BJ (cell line): ENCODE data around the gene KATNIP. TPM values are rescaled to one million over a fixed set of nuclear protein-coding genes. Genes with fewer than 3 reads are reported as not detected.

Source experiments
- CTCF ChIA-PET: fragments of 350-600 bp; formaldehyde crosslinking; extraction: SDS; loops from one replicate; lab custom pipeline; 2021; ENCODE audit warnings: antibody characterized with exemption, inconsistent platforms; lab: Yijun Ruan, JAX
- POLR2A ChIA-PET: fragments of 300-600 bp; sonication (Branson Sonifier 250); formaldehyde crosslinking; extraction: SDS; loops from one replicate; lab custom pipeline; 2021; ENCODE audit warnings: antibody characterized with exemption; lab: Charles Lee
- DNase-seq: peaks from one replicate; pipeline ENCODE4 v3.0.0-alpha.2; 2011; ENCODE audit warnings: low read depth
- H3K27me3 ChIP-seq: 2 replicates; pipeline ENCODE4 v1.6.0; 2011; ENCODE audit warnings: low read length; ENCODE audit not compliant: control insufficient read depth, insufficient read depth
- H3K36me3 ChIP-seq: 2 replicates; pipeline ENCODE4 v1.5.1; 2011; ENCODE audit warnings: low read length; ENCODE audit not compliant: control insufficient read depth, insufficient read depth
- H3K4me3 ChIP-seq: 2 replicates; pipeline ENCODE4 v1.5.1; 2011; ENCODE audit warnings: low read depth, mild to moderate bottlenecking, control low read depth, low read length
- CTCF ChIP-seq: IDR thresholded peaks from 2 replicates; pipeline ENCODE4 v1.5.1; 2011; ENCODE audit warnings: low read depth, mild to moderate bottlenecking, control low read depth, inconsistent platforms, low read length, moderate library complexity; ENCODE audit not compliant: insufficient read depth
- polyA minus RNA-seq: library from RNA; depleted of rRNA, polyadenylated mRNA; stranded (reverse); fragments of >200 nt; gene quantifications from 2 replicates; pipeline ENCODE4 v1.2.3, GENCODE V29; 2011; rRNA and poly(A)+ RNA removed
- polyA plus RNA-seq: library from polyadenylated mRNA; depleted of rRNA; stranded (reverse); fragments of >200 nt; gene quantifications from 2 replicates; pipeline ENCODE4 v1.2.3, GENCODE V29; 2011; rRNA removed

KATNIP gene
- 16.9 and 18.8 TPM in 2 replicates for polyA plus RNA-seq
- polyA minus RNA-seq, result 21.1 and 24.8 TPM in 2 replicates

GRCh38 chr16:27549746-27550581 is at the start of gene KATNIP, which contains the start of gene GTF3C1:
TSS of gene KATNIP (plus strand) at chr16:27550144. CDS start at chr16:27550171, 27 bp downstream.
TSS of gene GTF3C1 (minus strand) at chr16:27549913. CDS start at chr16:27549890, 23 bp downstream.
- Histone ChIP-seq H3K4me3 (peak within 1 kb of the TSS; percentile 82), H3K27me3 (no peaks in the 10 kb centered on the region), H3K36me3 (no peaks in the 10 kb centered on the region; the same call in 1 of the 2 replicates)
- no peak for TF ChIP-seq CTCF
- peak; percentile 88 for DNase-seq
- ChIA-PET POLR2A (interaction anchor here (0.7 kb wide), 1 partner anchor 647 kb away, joined by 4 read pairs; no protein-coding TSS in a partner anchor), CTCF (interaction anchor here (0.6 to 1.0 kb wide), 3 partner anchors 29 to 67 kb away, joined by 3 to 4 read pairs (median 3); no protein-coding TSS in a partner anchor)

GRCh38 chr16:27500801-27501200 is 49.1 kb upstream of the KATNIP start:
- Histone ChIP-seq H3K36me3 (peaks cover 40% of the 10 kb centered on the region), H3K4me3 (no peak overlapping the region), H3K27me3 (no peaks in the 10 kb centered on the region)
- no peak for TF ChIP-seq CTCF
- peak; percentile 5 for DNase-seq
- CTCF ChIA-PET, result interaction anchor here (3.5 kb wide), 1 partner anchor 15 kb away, joined by 14 read pairs; no protein-coding TSS in a partner anchor
- POLR2A ChIA-PET, result no interaction called here

- TF ChIP-seq CTCF, result no peak
- H3K4me3 ChIP-seq, result no peak overlapping the region
- peaks cover 50% of the 10 kb centered on the region for H3K36me3 ChIP-seq
- peak; percentile 4 for DNase-seq
- POLR2A ChIA-PET, result no interaction called here
- H3K27me3 ChIP-seq, result no peaks in the 10 kb centered on the region
- CTCF ChIA-PET, result interaction anchor here (1.4 kb wide), 1 partner anchor 13 kb away, joined by 7 read pairs; no protein-coding TSS in a partner anchor
These were observed 46.3 kb upstream of the KATNIP start for GRCh38 chr16:27503662-27504061.

GRCh38 chr16:27505297-27506236 is 44.4 kb upstream of the KATNIP start:
- ChIA-PET CTCF (interaction anchor here (1.2 to 1.3 kb wide), 2 partner anchors 10 to 13 kb away, joined by 3 to 4 read pairs; no protein-coding TSS in a partner anchor), POLR2A (no interaction called here)
- TF ChIP-seq CTCF, result no peak
- DNase-seq, result no peak
- H3K27me3 ChIP-seq, result no peaks in the 10 kb centered on the region
- no peak overlapping the region for H3K4me3 ChIP-seq
- H3K36me3 ChIP-seq, result peaks cover 45% of the 10 kb centered on the region
